ENCODE results near the gene ACAP1. TPM values are rescaled to one million over a fixed set of nuclear protein-coding genes. Genes with fewer than 3 reads are reported as not detected.
A peak's percentile ranks its signal among the peaks of the same experiment; 100 is the strongest.

Gene ACAP1
- polyA plus RNA-seq (2013, experiment 1 of 4), result 4.6 TPM
- polyA plus RNA-seq (2013, experiment 2 of 4), result 4.7 TPM
- polyA plus RNA-seq (2013, experiment 3 of 4), result 6.6 TPM
- 3.6 TPM for polyA plus RNA-seq (2013, experiment 4 of 4)

GRCh38 chr17:7336240-7337175 lies at the start of gene ACAP1:
Gene ACAP1 (plus strand): TSS chr17:7336529. CDS start chr17:7336735, 206 bp downstream.
- Histone ChIP-seq H3K27ac (ENCODE audit: insufficient read depth, low read depth, low read length, poor library complexity, severe bottlenecking) (no peak within 1 kb of the TSS), H3K27me3 (ENCODE audit: control insufficient read depth, insufficient read depth, low read length, poor library complexity, severe bottlenecking) (no peaks in the 10 kb centered on the region), H3K36me3 (ENCODE audit: control insufficient read depth, insufficient read depth, low read length) (no peaks in the 10 kb centered on the region), H3K4me3 (ENCODE audit: insufficient read depth, low read depth, low read length) (no peak within 1 kb of the TSS), H3K4me1 (ENCODE audit: control insufficient read depth, insufficient read depth, low read length) (peaks cover 7% of the 10 kb centered on the region), H3K9me3 (ENCODE audit: control insufficient read depth, low read length) (no peaks in the 10 kb centered on the region)
- 64 to 67% methylated on average over 17 of the region's 17 CpGs for WGBS, 2 experiments

DNA sequence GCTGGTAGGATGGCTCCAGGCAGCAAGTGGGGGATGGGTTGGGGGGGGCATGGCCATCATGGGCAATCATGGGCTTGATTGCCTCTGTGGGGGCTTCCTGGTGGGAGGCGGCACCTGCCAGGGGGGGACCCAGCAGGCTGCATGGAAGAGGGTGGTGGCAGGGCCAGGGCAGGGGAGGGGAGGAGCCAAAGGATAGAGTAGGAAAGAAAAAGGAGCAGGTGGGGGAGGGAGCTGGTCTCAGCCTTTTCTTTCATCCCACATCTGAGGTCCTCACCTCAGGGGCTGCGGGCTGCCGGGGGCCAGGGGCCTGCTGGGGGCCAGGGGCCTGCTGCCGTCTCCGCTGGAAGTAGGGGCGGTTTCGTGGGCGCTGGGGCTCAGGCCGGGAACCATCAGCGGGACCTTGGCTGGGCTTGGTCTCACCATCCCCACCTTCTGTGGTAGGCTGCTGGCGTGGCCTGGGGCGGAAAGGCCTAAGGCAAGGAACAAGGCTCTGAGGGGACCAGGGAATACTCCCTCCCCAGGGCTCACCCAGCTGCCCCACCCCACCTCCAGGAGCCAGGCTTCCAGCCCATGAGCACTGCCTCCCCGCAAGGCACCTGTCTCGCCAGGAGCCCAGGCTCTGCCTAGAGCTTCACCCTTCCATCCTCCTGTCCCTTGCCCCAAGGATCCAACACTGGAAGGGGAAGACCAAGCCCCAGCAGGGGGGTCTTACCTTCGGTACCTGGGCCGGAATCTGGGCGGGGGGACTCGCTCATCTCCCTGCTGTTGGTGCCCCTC lies 46.9 kb upstream of the ACAP1 start:
- H3K4me3 ChIP-seq (ENCODE audit: insufficient read depth, low read depth, low read length), result no peak overlapping the region
- H3K36me3 ChIP-seq (ENCODE audit: control insufficient read depth, insufficient read depth, low read length), result no peaks in the 10 kb centered on the region
- no peak overlapping the region for H3K27ac ChIP-seq (ENCODE audit: insufficient read depth, low read depth, low read length, poor library complexity, severe bottlenecking)
- no peaks in the 10 kb centered on the region for H3K9me3 ChIP-seq (ENCODE audit: control insufficient read depth, low read length)
- WGBS, 2 experiments, result 83 to 87% methylated on average over 18 of the region's 18 CpGs
- H3K27me3 ChIP-seq (ENCODE audit: control insufficient read depth, insufficient read depth, low read length, poor library complexity, severe bottlenecking), result peaks cover 28% of the 10 kb centered on the region
- H3K4me1 ChIP-seq (ENCODE audit: control insufficient read depth, insufficient read depth, low read length), result peaks cover 26% of the 10 kb centered on the region

GRCh38 chr17:7290166-7290565 lies 46.2 kb upstream of the ACAP1 start:
- no peak overlapping the region for H3K4me3 ChIP-seq (ENCODE audit: insufficient read depth, low read depth, low read length)
- no peaks in the 10 kb centered on the region for H3K9me3 ChIP-seq (ENCODE audit: control insufficient read depth, low read length)
- H3K36me3 ChIP-seq (ENCODE audit: control insufficient read depth, insufficient read depth, low read length), result no peaks in the 10 kb centered on the region
- H3K4me1 ChIP-seq (ENCODE audit: control insufficient read depth, insufficient read depth, low read length), result peaks cover 26% of the 10 kb centered on the region
- H3K27ac ChIP-seq (ENCODE audit: insufficient read depth, low read depth, low read length, poor library complexity, severe bottlenecking), result no peak overlapping the region
- peaks cover 36% of the 10 kb centered on the region for H3K27me3 ChIP-seq (ENCODE audit: control insufficient read depth, insufficient read depth, low read length, poor library complexity, severe bottlenecking)
- WGBS, 2 experiments, result 94 to 97% methylated on average over 19 of the region's 19 CpGs

DNA sequence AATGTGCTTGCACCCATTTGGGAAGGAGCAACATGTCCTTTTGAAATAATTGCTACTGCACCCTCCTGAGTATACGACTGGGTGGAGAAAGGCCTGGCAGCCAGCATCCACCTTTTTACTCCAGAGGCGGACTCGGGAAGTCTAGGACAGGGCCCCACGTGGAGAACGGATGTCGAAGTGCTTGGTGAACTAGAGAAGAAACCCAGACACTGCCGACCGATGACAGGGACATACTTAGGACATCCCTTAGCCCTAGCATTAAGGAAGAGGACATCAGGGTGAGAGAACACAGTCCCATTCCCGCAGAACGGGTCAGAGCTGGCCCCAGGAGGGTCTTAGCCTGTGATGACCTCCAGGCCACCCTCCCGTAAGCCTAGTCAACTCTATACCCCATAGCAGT lies 45.6 kb upstream of the ACAP1 start:
- Histone ChIP-seq H3K27ac (ENCODE audit: insufficient read depth, low read depth, low read length, poor library complexity, severe bottlenecking) (no peak overlapping the region), H3K9me3 (ENCODE audit: control insufficient read depth, low read length) (no peaks in the 10 kb centered on the region), H3K36me3 (ENCODE audit: control insufficient read depth, insufficient read depth, low read length) (no peaks in the 10 kb centered on the region), H3K4me1 (ENCODE audit: control insufficient read depth, insufficient read depth, low read length) (peaks cover 26% of the 10 kb centered on the region), H3K4me3 (ENCODE audit: insufficient read depth, low read depth, low read length) (no peak overlapping the region), H3K27me3 (ENCODE audit: control insufficient read depth, insufficient read depth, low read length, poor library complexity, severe bottlenecking) (peaks cover 41% of the 10 kb centered on the region)
- WGBS, 2 experiments, result 91% methylated on average over 11 of the region's 11 CpGs

DNA sequence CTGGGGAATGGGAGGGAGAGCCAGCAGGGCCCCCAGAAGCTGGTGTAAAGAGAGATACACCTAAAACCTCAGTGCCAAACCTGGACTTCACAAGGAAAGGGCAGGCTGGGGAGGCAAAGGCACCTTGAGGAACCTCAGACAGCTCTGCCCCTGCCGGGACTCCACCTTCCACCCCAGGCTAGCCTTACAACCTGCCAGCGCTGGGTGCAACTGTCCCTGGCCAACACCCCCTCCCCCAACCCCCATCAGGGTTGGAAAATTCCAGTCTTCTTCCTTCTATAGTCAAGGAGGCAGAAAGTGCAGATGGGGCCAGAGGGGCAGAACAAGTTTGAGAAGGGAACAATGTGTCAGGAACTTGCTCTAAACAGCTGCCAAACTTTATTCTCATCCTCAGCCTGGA lies 44.1 kb upstream of the ACAP1 start:
- Histone ChIP-seq H3K4me1 (ENCODE audit: control insufficient read depth, insufficient read depth, low read length) (peaks cover 29% of the 10 kb centered on the region), H3K4me3 (ENCODE audit: insufficient read depth, low read depth, low read length) (no peak overlapping the region), H3K27ac (ENCODE audit: insufficient read depth, low read depth, low read length, poor library complexity, severe bottlenecking) (no peak overlapping the region), H3K27me3 (ENCODE audit: control insufficient read depth, insufficient read depth, low read length, poor library complexity, severe bottlenecking) (peaks cover 56% of the 10 kb centered on the region), H3K9me3 (ENCODE audit: control insufficient read depth, low read length) (no peaks in the 10 kb centered on the region), H3K36me3 (ENCODE audit: control insufficient read depth, insufficient read depth, low read length) (no peaks in the 10 kb centered on the region)
- 91 to 93% methylated on average over 2 of the region's 2 CpGs for WGBS, 2 experiments

DNA sequence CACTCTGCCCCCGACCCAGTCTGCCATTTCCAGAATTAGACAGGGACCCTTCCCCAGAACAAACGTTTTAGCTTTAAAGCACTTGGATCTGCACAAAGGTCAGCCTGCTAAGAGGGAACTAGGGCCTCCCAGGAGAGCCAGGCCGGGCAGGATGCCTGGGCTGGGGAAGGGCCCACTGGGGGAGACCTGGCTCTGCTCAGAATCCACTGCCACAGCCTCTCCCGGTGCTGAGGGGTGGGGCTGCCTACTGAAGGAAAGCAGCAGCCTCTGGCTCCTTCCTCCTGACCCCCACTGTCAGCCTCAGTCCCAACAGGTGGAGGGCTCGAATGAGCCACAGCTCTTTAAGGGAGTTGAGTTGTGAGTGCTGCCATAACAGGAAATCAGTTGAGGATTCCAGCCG lies 43.6 kb upstream of the ACAP1 start:
- H3K4me1 ChIP-seq (ENCODE audit: control insufficient read depth, insufficient read depth, low read length), result peaks cover 29% of the 10 kb centered on the region
- peaks cover 57% of the 10 kb centered on the region for H3K27me3 ChIP-seq (ENCODE audit: control insufficient read depth, insufficient read depth, low read length, poor library complexity, severe bottlenecking)
- no peak overlapping the region for H3K27ac ChIP-seq (ENCODE audit: insufficient read depth, low read depth, low read length, poor library complexity, severe bottlenecking)
- no peak overlapping the region for H3K4me3 ChIP-seq (ENCODE audit: insufficient read depth, low read depth, low read length)
- H3K36me3 ChIP-seq (ENCODE audit: control insufficient read depth, insufficient read depth, low read length), result no peaks in the 10 kb centered on the region
- WGBS, 2 experiments, result 67 to 72% methylated on average over 6 of the region's 6 CpGs
- no peaks in the 10 kb centered on the region for H3K9me3 ChIP-seq (ENCODE audit: control insufficient read depth, low read length)

DNA sequence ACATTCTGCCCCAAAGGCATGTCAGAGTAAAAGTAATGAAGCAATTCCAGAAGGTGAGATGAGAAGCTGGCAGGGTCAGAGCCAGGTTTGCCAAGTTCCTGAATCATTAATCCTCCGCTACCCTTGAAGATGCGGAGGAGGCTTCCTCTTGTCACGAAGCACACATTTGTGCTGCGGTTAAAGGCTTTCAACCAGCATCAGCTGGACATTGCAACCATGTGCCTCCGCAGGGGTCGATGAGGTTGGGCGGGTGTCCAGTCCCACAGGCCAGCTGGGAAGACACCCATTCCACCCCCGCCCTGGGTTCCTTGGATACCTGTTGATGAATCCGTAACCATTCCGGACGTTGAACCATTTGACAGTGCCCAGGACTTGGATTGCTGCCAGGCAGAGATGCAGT lies 43.2 kb upstream of the ACAP1 start:
- Histone ChIP-seq H3K4me3 (ENCODE audit: insufficient read depth, low read depth, low read length) (no peak overlapping the region), H3K4me1 (ENCODE audit: control insufficient read depth, insufficient read depth, low read length) (peaks cover 29% of the 10 kb centered on the region), H3K27ac (ENCODE audit: insufficient read depth, low read depth, low read length, poor library complexity, severe bottlenecking) (no peak overlapping the region), H3K27me3 (ENCODE audit: control insufficient read depth, insufficient read depth, low read length, poor library complexity, severe bottlenecking) (peaks cover 57% of the 10 kb centered on the region), H3K9me3 (ENCODE audit: control insufficient read depth, low read length) (no peaks in the 10 kb centered on the region), H3K36me3 (ENCODE audit: control insufficient read depth, insufficient read depth, low read length) (no peaks in the 10 kb centered on the region)
- WGBS, 2 experiments, result 94 to 96% methylated on average over 11 of the region's 11 CpGs

DNA sequence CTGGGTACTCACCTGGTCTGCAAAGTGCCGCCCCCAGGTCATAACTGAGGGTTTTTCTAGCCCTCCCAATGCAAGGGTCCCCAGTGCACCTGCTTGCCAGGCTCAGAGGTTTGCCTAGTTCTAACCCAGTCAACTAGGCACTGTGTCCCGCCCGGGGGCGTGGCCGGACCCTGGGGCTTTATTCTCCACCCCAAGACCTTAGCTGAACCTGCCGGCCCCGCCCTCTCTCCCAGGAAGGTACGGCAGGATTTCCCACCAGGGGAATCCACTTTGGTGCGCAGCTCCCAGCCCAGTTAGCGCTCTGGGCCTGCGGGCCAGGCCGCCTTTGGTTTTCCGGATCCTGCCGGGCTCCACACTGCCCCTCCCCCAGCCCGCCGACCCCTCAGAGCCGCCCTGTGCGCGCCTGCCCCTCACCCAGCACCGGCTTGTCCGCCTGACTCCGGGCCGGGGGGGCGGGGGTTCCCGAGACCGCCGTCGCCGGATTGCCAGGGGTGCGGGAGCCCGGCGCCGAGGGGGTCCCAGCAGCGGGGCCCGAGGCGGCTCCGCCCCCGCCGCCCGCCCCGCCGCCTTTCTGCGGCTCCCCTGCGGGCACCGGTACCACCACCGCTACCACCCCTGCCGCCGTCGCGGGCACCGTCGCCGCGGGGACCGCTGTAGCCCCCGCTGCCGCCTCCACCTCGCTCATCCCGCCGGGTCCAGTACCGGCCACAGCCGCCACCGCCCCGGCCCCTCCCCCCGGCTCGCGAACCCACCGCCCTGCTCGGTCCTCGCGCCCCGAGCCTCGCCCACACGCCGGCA lies 42.3 kb upstream of the ACAP1 start:
- Histone ChIP-seq H3K27ac (ENCODE audit: insufficient read depth, low read depth, low read length, poor library complexity, severe bottlenecking) (no peak overlapping the region), H3K4me3 (ENCODE audit: insufficient read depth, low read depth, low read length) (peak overlapping the region; percentile 26), H3K27me3 (ENCODE audit: control insufficient read depth, insufficient read depth, low read length, poor library complexity, severe bottlenecking) (peaks cover 57% of the 10 kb centered on the region), H3K9me3 (ENCODE audit: control insufficient read depth, low read length) (no peaks in the 10 kb centered on the region), H3K36me3 (ENCODE audit: control insufficient read depth, insufficient read depth, low read length) (no peaks in the 10 kb centered on the region), H3K4me1 (ENCODE audit: control insufficient read depth, insufficient read depth, low read length) (peaks cover 28% of the 10 kb centered on the region)
- WGBS, 2 experiments, result 2% methylated on average over 75 of the region's 75 CpGs

DNA sequence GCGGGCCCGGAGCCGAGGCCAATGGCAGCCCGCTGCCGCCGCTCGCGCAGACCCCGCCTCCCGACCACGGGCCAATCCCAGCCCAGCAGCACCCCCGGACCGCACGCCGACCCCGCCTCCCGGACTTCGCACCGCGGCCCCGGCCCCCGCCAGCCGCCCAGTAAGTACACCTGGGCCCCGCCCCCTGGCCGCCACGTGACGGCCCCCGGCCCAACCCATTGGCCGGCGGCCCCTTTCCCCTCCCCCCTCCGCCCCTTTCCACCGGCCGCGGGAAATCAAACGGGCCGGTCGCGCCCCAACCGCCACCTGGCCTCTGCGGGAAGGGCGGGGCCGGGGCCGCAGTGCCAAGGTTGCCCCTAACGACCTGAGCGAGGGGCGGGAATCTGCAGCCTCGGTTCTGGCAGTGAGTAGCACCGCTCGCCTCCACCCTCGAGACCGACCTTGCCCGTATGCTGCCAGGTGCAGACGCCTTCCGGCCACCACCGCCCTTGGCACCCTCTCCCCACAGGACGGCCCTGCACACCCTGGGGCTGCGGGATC lies 41.6 kb upstream of the ACAP1 start, which contains the start of gene YBX2:
TSS of gene YBX2 (minus strand) at position 26 of the 540 bp plus-strand sequence. CDS start 139 bp downstream, outside the sequence.
- Histone ChIP-seq H3K36me3 (ENCODE audit: control insufficient read depth, insufficient read depth, low read length) (no peaks in the 10 kb centered on the region), H3K27me3 (ENCODE audit: control insufficient read depth, insufficient read depth, low read length, poor library complexity, severe bottlenecking) (peaks cover 59% of the 10 kb centered on the region), H3K4me3 (ENCODE audit: insufficient read depth, low read depth, low read length) (peak within 1 kb of the TSS; percentile 26), H3K27ac (ENCODE audit: insufficient read depth, low read depth, low read length, poor library complexity, severe bottlenecking) (no peak within 1 kb of the TSS), H3K4me1 (ENCODE audit: control insufficient read depth, insufficient read depth, low read length) (peaks cover 21% of the 10 kb centered on the region), H3K9me3 (ENCODE audit: control insufficient read depth, low read length) (no peaks in the 10 kb centered on the region)
- 2% methylated on average over 57 of the region's 57 CpGs for WGBS, 2 experiments
